ENCODE results near the gene HPS5. TPM values are rescaled to one million over a fixed set of nuclear protein-coding genes. Genes with fewer than 3 reads are reported as not detected.
"Not testable (repeated sequence)": the region's sequence is repeated elsewhere in the genome, so short reads cannot be mapped to it uniquely, and the experiment has no call there.

HPS5 gene
- total RNA-seq, 1 donor from 2014 or later, result 24.5 TPM

DNA sequence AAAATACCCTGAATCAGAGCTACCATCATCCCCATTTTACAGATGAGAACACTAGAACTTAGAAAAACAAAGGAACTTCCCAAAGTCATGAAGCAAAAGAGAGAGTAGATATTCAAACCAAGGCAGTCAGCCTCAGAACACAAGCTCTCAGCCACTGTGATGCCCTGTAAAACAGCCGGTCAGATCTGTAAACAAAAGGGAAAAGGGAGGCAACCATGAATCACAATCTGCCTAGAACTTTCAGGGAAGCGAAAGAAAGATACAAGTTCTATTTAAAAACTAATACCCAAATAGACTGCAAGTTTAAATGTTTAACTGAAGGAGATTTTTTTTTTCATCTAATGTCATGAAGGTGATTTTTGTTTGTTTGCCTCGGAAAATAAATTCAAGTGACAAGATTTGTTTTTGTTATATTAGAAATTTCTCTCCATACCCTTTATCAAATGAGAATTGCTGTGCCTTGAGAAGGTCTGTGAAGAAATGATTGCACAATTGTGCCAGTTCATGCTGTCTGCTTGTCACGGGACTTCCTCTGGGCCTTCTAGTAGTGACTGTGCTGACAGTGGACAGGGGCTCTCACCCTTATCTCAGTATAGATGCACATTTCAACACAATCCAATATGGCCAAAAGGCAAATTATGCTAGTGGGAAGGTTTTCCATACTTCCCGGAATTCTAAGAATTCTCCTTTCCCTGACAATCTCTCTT, 44.2 kb downstream of the HPS5 start:
- no peak overlapping the region for H3K27ac Mint-ChIP-seq
- no peak overlapping the region for H3K4me3 Mint-ChIP-seq
- H3K36me3 Mint-ChIP-seq (ENCODE audit: low read depth), result peaks cover 46% of the 10 kb centered on the region
- intact Hi-C loops (cut with micrococcal nuclease), result no loop called here
- DNase-seq, result no peak
- no peaks in the 10 kb centered on the region for H3K27me3 Mint-ChIP-seq
- H3K9me3 Mint-ChIP-seq, result no peaks in the 10 kb centered on the region
- H3K4me1 Mint-ChIP-seq, result peaks cover 22% of the 10 kb centered on the region

DNA sequence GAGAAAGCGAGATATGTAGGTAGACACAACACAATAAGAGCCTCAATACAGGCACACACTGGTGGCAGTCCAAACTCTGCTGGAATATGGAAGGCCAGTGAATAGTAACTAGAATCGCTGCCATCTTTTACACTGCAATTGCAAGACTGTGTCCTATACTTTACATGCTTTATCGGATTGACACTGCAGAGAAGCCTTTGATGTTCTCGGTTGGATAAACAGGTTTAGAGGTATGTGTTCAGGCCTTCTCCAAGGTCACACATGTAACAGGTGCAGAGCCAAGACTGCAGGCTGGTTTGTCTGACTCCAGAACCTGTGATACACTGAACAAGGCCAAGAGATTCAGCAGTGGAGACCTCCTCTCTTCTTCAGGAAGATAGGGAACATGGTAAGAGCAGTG, 50.7 kb downstream of the HPS5 start:
- Mint-ChIP-seq H3K27ac (no peak overlapping the region), H3K9me3 (no peaks in the 10 kb centered on the region), H3K4me1 (peaks cover 5% of the 10 kb centered on the region), H3K36me3 (ENCODE audit: low read depth) (peaks cover 4% of the 10 kb centered on the region), H3K27me3 (no peaks in the 10 kb centered on the region), H3K4me3 (no peak overlapping the region)
- no peak for DNase-seq
- intact Hi-C loops (cut with micrococcal nuclease), result no loop called here

DNA sequence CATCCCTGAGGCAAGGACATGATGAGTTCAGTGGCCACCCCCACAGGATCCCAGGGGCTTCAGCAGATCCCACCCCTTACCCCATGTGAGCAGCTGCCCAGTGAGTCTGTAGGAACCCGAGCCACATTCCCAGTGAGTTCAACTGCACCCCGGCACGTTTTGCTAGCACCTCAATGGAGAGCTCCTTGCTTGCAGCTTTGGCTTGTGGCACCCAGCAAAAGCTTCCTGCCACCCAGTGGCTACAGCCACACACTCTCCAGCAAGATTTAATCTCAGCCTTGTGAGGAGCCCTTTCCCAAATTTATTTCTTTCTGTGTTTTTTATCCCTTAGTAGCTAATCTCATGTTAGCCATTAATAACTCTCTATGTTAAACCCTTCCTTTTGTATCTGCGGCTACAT, 51.8 kb downstream of the HPS5 start:
- DNase-seq, result no peak
- Mint-ChIP-seq H3K27ac (no peak overlapping the region), H3K9me3 (no peaks in the 10 kb centered on the region), H3K4me1 (peaks cover 5% of the 10 kb centered on the region), H3K4me3 (no peak overlapping the region), H3K27me3 (no peaks in the 10 kb centered on the region), H3K36me3 (ENCODE audit: low read depth) (peaks cover 2% of the 10 kb centered on the region)
- intact Hi-C loops (cut with micrococcal nuclease), result no loop called here

DNA sequence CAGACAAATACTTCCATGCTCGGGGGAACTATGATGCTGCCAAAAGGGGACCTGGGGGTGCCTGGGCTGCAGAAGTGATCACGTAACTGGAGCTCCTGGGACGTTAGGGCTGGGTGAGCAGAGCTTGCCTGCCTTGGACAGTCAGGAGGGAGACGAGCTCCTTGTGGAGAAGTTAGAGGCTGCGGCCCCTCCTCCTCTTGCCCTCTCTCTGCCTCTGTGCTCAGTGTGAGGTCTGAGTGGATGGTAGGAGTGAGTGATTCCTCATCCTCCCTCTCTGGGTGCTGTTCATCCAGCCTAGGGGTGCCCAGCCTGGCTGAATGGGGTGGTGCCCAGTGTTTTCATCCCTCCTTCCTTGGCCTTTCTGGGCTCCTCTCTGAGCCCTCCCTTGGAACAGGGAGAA, 52.7 kb downstream of the HPS5 start:
- H3K9me3 Mint-ChIP-seq; DNase-seq; H3K4me3 Mint-ChIP-seq; H3K4me1 Mint-ChIP-seq; intact Hi-C loops (cut with micrococcal nuclease); H3K27me3 Mint-ChIP-seq; H3K36me3 Mint-ChIP-seq (ENCODE audit: low read depth); H3K27ac Mint-ChIP-seq: not testable (repeated sequence)

DNA sequence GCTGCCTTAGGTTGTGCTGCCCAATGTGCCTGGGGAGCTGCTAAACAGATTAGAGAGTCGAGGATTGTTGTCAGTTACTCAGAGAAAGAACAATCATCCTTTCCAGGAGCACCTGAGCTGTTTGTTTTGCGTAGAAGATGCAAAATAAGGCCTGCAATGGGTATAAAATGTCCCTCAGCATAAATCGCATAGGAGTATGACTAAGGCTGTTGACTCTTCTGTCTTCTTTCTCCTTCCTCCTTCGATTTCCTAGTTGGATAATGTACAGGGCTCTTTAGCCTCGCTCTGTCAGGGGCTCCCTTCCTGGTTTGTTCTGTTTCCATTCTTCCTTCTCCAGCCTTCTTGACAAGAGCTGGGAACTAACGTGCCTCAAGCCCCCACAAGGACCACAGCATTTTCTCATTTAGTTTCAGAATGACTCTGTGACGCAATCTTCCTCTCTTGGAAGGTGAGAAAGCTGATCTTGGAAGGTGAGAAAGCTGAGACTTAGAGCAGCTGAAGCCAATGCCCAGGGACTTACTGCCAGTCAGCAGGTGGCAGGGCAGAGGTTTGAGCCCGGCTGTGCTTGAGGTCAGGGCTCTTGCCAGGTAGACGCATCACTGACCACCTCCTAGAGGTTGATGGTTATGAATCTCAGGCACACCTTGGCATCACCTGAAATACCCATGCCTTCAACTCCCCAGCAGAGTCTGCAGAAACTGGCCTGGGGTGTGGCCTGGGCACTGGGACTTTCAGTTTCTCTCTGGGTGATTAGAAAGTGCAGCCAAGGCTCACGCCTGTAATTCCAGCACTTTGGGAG, 54.4 kb downstream of the HPS5 start:
- H3K36me3 Mint-ChIP-seq (ENCODE audit: low read depth); H3K27ac Mint-ChIP-seq; intact Hi-C loops (cut with micrococcal nuclease); H3K27me3 Mint-ChIP-seq; DNase-seq; H3K4me3 Mint-ChIP-seq; H3K9me3 Mint-ChIP-seq; H3K4me1 Mint-ChIP-seq: not testable (repeated sequence)

DNA sequence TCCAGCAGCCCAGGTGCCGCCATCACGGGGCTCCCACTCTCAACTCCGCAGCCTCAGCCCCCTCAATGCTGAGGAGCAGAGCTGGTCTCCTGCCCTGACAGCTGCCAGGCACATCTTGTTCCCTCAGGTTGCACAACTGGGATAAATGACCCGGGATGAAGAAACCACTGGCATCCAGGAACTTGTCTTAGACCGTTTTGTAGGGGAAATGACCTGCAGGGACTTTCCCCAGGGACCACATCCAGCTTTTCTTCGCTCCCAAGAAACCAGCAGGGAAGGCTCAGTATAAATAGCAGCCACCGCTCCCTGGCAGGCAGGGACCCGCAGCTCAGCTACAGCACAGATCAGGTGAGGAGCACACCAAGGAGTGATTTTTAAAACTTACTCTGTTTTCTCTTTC, 56.0 kb downstream of the HPS5 start, which contains the start of gene SAA1:
TSS of gene SAA1 (plus strand) at position 316 of the 400 bp plus-strand sequence. CDS start 624 bp downstream, outside the sequence.
- DNase-seq, result no peak
- Mint-ChIP-seq H3K36me3 (ENCODE audit: low read depth) (no peaks in the 10 kb centered on the region), H3K27me3 (peaks cover 2% of the 10 kb centered on the region), H3K27ac (no peak within 1 kb of the TSS), H3K9me3 (no peaks in the 10 kb centered on the region), H3K4me1 (peaks cover 8% of the 10 kb centered on the region), H3K4me3 (no peak within 1 kb of the TSS)
- intact Hi-C loops (cut with micrococcal nuclease), result no loop called here

DNA sequence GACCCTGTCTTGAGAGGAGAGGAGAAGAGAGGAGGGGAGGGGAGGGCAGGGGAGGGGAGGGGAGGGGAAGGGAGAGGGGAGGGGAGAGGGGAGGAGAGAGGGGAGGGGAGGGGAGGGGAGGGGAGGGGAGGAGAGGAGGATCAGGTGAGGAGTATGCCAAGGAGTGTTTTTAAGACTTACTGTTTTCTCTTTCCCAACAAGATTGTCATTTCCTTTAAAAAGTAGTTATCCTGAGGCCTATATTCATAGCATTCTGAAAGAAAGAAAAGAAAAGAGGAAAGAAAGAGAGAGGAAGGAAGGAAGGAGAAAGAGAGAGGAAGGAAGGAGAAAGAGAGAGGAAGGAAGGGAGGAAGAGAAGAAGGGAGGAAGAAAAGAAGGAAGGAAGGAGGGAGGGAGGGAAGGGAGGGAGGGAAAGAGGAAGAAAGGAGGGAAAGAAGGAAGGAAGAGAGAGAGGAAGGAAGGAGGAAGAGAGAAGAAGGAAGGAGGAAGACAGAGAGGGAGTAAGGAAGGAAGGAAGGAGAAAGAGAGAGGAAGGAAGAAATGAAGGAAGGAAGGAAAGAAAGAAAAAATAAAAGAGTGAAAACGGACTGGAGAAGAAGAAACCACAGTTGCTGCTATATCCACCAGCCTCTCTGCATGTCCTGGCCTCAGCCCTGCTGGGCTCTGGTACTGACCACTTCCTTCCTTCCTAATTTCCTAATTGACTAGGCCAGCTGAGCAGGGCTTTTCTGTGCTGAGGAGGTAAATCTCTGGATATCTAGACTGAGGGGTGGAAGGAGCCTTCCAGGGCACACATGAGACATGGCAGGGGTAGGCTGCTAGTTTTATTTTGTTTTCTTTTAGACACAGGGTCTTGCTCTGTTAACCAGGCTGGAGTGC, 57.0 kb downstream of the HPS5 start:
- H3K27me3 Mint-ChIP-seq, result peaks cover 2% of the 10 kb centered on the region
- H3K36me3 Mint-ChIP-seq (ENCODE audit: low read depth), result no peaks in the 10 kb centered on the region
- DNase-seq, result no peak
- no peaks in the 10 kb centered on the region for H3K9me3 Mint-ChIP-seq
- no peak overlapping the region for H3K27ac Mint-ChIP-seq
- H3K4me1 Mint-ChIP-seq, result peaks cover 8% of the 10 kb centered on the region
- intact Hi-C loops (cut with micrococcal nuclease), result no loop called here
- no peak overlapping the region for H3K4me3 Mint-ChIP-seq

DNA sequence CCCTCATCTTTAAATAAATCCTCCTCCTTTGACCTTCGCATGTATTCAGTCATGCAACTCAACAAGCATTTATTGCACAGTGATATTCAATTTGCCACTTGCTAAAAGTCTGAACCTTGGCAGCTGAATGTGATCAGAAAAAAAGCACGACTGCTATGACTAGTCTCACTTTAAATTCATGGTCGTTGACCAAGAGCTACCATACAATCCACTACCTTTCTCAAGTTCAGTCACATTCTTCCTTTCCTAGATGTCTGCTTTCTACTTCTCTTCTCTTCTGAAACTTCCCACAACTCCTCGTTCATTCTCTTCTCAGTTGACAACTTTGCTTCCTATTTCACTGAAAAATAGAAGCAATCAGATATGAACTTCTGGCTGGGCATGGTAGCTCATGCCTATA, 57.9 kb downstream of the HPS5 start:
- intact Hi-C loops (cut with micrococcal nuclease), result no loop called here
- Mint-ChIP-seq H3K36me3 (ENCODE audit: low read depth) (no peaks in the 10 kb centered on the region), H3K4me3 (no peak overlapping the region), H3K4me1 (peaks cover 8% of the 10 kb centered on the region), H3K9me3 (no peaks in the 10 kb centered on the region), H3K27me3 (peaks cover 5% of the 10 kb centered on the region), H3K27ac (no peak overlapping the region)
- DNase-seq, result no peak

DNA sequence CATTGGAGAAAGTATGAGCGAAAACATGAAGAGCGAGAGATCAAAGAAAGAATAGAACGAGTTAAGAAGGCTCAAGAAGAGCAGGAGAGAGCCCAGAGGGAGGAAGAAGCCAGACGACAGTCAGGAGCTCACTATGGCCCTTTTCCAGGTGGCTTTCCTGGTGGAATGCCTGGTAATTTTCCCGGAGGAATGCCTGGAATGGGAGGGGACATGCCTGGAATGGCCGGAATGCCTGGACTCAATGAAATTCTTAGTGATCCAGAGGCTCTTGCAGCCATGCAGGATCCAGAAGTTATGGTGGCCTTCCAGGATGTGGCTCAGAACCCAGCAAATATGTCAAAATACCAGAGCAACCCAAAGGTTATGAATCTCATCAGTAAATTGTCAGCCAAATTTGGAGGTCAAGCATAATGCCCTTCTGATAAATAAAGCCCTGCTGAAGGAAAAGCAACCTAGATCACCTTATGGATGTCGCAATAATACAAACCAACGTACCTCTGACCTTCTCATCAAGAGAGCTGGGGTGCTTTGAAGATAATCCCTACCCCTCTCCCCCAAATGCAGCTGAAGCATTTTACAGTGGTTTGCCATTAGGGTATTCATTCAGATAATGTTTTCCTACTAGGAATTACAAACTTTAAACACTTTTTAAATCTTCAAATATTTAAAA, 59.1 kb downstream of the HPS5 start:
- H3K4me1 Mint-ChIP-seq; H3K27me3 Mint-ChIP-seq; H3K27ac Mint-ChIP-seq; H3K9me3 Mint-ChIP-seq; H3K4me3 Mint-ChIP-seq; H3K36me3 Mint-ChIP-seq (ENCODE audit: low read depth); DNase-seq; intact Hi-C loops (cut with micrococcal nuclease): not testable (repeated sequence)

DNA sequence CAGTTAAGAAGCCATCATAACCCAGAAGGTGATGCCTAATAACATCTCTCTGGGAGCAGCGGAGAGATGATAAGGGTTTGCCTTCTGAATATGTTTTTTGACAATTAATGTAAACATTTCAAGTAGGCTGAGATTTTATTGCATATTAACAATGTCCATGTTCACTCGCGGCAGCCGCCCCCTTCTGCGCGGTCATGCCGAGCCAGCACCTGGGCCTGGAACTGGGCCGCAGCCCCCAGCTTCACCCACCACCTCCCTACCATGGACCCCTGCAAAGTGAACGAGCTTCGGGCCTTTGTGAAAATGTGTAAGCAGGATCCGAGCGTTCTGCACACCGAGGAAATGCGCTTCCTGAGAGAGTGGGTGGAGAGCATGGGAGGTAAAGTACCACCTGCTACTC, 60.2 kb downstream of the HPS5 start:
- Mint-ChIP-seq H3K27me3 (peaks cover 10% of the 10 kb centered on the region), H3K9me3 (no peaks in the 10 kb centered on the region), H3K4me3 (no peak overlapping the region), H3K27ac (no peak overlapping the region), H3K4me1 (peaks cover 3% of the 10 kb centered on the region), H3K36me3 (ENCODE audit: low read depth) (no peaks in the 10 kb centered on the region)
- intact Hi-C loops (cut with micrococcal nuclease), result no loop called here
- DNase-seq, result no peak

DNA sequence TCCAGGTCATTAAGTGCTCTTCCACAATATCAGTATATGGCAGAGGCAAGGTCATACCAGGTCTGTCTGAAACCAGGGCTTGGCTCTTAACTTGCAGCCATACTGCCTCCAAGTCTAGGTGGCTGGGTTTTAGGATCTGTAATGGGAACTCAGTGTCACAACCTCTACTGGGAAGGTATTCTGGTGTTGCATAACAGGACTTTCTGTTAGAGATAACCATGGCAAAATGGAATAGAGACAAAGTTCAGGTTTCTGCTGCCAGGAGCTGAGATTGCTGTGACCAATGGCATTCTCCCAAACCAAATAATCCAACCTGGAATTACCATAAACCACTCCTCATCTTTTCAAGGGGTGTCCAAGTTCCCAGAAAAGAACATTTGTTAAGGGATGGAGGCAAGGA, 62.7 kb downstream of the HPS5 start:
- peaks cover 5% of the 10 kb centered on the region for H3K4me1 Mint-ChIP-seq
- no peak overlapping the region for H3K27ac Mint-ChIP-seq
- peaks cover 14% of the 10 kb centered on the region for H3K27me3 Mint-ChIP-seq
- no peak for DNase-seq
- no peak overlapping the region for H3K4me3 Mint-ChIP-seq
- intact Hi-C loops (cut with micrococcal nuclease), result no loop called here
- H3K9me3 Mint-ChIP-seq, result no peaks in the 10 kb centered on the region
- H3K36me3 Mint-ChIP-seq (ENCODE audit: low read depth), result no peaks in the 10 kb centered on the region

DNA sequence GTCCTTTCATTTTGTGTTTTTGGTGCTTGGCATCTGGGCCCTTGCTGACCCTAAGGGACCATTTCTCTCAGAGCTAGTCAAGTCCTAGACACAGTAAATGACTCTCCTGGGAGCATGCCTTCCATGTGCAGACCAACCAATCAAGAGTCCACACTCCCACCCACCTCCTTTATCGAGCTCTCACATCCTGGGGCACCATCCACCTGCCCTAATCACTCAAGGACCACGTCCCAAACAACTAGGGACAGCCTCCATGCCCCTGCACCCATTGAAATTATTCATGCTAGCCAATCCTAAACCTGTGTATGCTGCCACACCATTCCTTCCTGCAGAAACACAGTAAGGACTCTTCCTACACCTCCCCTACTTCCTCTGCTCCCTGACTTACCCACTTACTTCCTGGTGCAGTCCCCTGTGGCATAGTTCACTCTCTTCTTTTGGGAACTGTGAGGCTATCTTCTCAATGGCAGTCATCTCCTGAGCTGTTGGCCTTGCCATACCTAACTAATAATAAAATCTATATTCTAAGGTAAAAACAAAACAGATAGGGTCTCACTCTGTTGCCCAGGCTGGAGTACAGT, 67.1 kb downstream of the HPS5 start:
- no peak overlapping the region for H3K27ac Mint-ChIP-seq
- H3K27me3 Mint-ChIP-seq, result peaks cover 14% of the 10 kb centered on the region
- no peak for DNase-seq
- peaks cover 3% of the 10 kb centered on the region for H3K4me1 Mint-ChIP-seq
- no peak overlapping the region for H3K4me3 Mint-ChIP-seq
- H3K36me3 Mint-ChIP-seq (ENCODE audit: low read depth), result no peaks in the 10 kb centered on the region
- no peaks in the 10 kb centered on the region for H3K9me3 Mint-ChIP-seq
- intact Hi-C loops (cut with micrococcal nuclease), result no loop called here

DNA sequence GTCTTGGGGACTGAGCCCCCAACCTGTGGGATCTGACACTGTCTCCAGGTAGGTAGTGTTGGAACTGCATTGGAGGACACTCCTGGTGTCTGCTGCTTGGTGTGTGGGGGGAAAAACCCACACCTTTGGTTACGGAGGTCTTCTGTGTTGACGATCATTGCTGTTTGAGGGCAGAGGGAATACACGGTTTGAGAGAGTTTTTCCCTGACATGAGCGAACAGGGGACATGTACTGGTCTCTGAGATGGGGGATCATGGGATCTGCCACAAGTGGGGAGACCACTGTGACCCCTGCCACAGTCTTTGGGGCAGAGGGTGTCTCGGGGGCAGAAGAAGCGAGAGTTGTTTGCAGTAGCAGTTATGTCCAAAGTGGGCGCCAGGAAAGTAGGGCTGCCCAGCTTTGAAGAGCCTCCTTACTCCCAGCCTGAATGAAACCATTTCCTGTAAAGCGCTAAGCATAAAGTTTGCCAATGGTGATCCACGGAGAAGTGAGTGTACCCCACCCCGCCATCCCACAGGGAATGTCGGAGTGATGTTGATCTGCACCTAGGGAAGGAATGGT, 68.1 kb downstream of the HPS5 start:
- Mint-ChIP-seq H3K4me3 (no peak overlapping the region), H3K36me3 (ENCODE audit: low read depth) (no peaks in the 10 kb centered on the region), H3K27ac (no peak overlapping the region), H3K27me3 (peaks cover 9% of the 10 kb centered on the region), H3K9me3 (no peaks in the 10 kb centered on the region), H3K4me1 (peaks cover 5% of the 10 kb centered on the region)
- intact Hi-C loops (cut with micrococcal nuclease), result no loop called here
- DNase-seq, result no peak
